MM.1S (cell line): ENCODE measurements around the gene NEMP1.

Experiments
- EZH2phosphoT487 ChIP-seq: fragments of 300-600 bp; sonication (generic); IDR thresholded peaks from 2 replicates; pipeline ENCODE4 v1.6.1; 2018; ENCODE audit warnings: antibody characterized with exemption, low read length
- TF ChIP-seq, protein P1 (sequence below): fragments of 300-600 bp; sonication (generic); IDR thresholded peaks from 2 replicates; pipeline ENCODE4 v1.5.1; 2016; ENCODE audit warnings: antibody characterized with exemption, low read length, mixed read lengths

DNA sequence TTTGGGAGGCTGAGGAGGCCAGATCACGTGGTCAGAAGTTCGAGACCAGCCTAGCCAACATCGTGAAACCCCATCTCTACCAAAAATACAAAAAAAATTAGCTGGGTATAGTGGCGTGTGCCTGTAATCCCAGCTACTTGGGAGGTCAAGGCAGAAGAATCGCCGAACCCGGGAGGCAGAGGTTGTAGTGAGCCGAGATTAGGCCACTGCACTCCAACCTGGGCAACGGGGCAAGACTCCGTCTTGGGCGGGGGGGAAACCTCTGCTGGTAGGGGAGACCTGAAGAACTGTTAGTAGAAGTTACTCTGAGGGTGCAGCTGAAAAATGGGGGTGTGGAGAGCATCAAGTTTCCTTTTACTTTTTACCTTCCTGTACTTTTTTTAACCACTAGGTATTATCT, 47.5 kb upstream of the NEMP1 start:
- TF ChIP-seq, protein P1, sequence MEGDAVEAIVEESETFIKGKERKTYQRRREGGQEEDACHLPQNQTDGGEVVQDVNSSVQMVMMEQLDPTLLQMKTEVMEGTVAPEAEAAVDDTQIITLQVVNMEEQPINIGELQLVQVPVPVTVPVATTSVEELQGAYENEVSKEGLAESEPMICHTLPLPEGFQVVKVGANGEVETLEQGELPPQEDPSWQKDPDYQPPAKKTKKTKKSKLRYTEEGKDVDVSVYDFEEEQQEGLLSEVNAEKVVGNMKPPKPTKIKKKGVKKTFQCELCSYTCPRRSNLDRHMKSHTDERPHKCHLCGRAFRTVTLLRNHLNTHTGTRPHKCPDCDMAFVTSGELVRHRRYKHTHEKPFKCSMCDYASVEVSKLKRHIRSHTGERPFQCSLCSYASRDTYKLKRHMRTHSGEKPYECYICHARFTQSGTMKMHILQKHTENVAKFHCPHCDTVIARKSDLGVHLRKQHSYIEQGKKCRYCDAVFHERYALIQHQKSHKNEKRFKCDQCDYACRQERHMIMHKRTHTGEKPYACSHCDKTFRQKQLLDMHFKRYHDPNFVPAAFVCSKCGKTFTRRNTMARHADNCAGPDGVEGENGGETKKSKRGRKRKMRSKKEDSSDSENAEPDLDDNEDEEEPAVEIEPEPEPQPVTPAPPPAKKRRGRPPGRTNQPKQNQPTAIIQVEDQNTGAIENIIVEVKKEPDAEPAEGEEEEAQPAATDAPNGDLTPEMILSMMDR: no peak
- no peak for TF ChIP-seq EZH2phosphoT487
